ENCODE results near the gene RAPGEF1.

GRCh38 chr9:131784748-131785501 lies 45.0 kb upstream of the RAPGEF1 start:
- no peak for TF ChIP-seq CTCF (IDR thresholded peaks at IDR 0.05; ENCODE audit: insufficient read depth, low read length, poor library complexity, severe bottlenecking)
- no peak for TF ChIP-seq EZH2phosphoT487 (conservative IDR thresholded peaks at IDR 0.05; ENCODE audit: low read length)

Measured in SU-DHL-6 (cell line).